Tibial artery (tissue), 4 donors: Measurements from ENCODE around the gene POLD1.
A peak's percentile ranks its signal among the peaks of the same experiment; 100 is the strongest.
"Not testable (repeated sequence)": the region's sequence is repeated elsewhere in the genome, so short reads cannot be mapped to it uniquely, and the experiment has no call there.

ENCODE experiments used
- DNase-seq, 2 donors: peaks; one replicate each; pipeline ENCODE4 v3.0.0-alpha.2; 2019
- H3K27ac ChIP-seq, 2 donors: fragments of 200-600 bp; sonication (generic) in 1 of 2; 1 replicate in 1 of 2; 2 replicates in 1 of 2; pipeline ENCODE4 v1.5.1; 2018 to 2019; ENCODE audit warnings: mild to moderate bottlenecking in 1 of 2
- H3K27me3 ChIP-seq, 2 donors: fragments of 200-600 bp; sonication (generic) in 1 of 2; one replicate each; pipeline versions ENCODE4 v1.5.1 to v1.6.0; 2016 to 2019
- H3K36me3 ChIP-seq, 3 donors: fragments of 200-600 bp; sonication (generic) in 2 of 3; one replicate each; pipeline ENCODE4 v1.5.1; 2016 to 2019; ENCODE audit warnings: mild to moderate bottlenecking in 2 of 3
- H3K4me1 ChIP-seq, 4 donors: fragments of 200-600 bp; sonication (generic) in 2 of 4; 1 replicate in 3 of 4; 2 replicates in 1 of 4; pipeline ENCODE4 v1.5.1; 2016 to 2019
- H3K4me3 ChIP-seq, 2 donors: fragments of 200-600 bp; sonication (generic) in 1 of 2; 1 replicate in 1 of 2; 2 replicates in 1 of 2; pipeline ENCODE4 v1.5.1; 2018 to 2019; ENCODE audit warnings: mild to moderate bottlenecking in 2 of 2
- H3K9me3 ChIP-seq, 3 donors: fragments of 200-600 bp; sonication (generic) in 1 of 3; one replicate each; pipeline ENCODE4 v1.5.1; 2016 to 2019
- CTCF ChIP-seq, 2 experiments: fragments of 200-600 bp in 1 of 2; fragments of 450-650 bp in 1 of 2; IDR thresholded peaks; one replicate each; pipeline ENCODE4 v1.5.1; 2017 to 2019; ENCODE audit warnings: antibody characterized with exemption in 2 of 2, mild to moderate bottlenecking in 1 of 2, moderate library complexity in 1 of 2
- intact Hi-C: fragments of 100-400 bp; cut with DNase I; formaldehyde crosslinking; loops from one replicate; pipeline ENCODE4 v1.15.0; 2023; ENCODE audit warnings: low total_unique reads

Gene POLD1

DNA sequence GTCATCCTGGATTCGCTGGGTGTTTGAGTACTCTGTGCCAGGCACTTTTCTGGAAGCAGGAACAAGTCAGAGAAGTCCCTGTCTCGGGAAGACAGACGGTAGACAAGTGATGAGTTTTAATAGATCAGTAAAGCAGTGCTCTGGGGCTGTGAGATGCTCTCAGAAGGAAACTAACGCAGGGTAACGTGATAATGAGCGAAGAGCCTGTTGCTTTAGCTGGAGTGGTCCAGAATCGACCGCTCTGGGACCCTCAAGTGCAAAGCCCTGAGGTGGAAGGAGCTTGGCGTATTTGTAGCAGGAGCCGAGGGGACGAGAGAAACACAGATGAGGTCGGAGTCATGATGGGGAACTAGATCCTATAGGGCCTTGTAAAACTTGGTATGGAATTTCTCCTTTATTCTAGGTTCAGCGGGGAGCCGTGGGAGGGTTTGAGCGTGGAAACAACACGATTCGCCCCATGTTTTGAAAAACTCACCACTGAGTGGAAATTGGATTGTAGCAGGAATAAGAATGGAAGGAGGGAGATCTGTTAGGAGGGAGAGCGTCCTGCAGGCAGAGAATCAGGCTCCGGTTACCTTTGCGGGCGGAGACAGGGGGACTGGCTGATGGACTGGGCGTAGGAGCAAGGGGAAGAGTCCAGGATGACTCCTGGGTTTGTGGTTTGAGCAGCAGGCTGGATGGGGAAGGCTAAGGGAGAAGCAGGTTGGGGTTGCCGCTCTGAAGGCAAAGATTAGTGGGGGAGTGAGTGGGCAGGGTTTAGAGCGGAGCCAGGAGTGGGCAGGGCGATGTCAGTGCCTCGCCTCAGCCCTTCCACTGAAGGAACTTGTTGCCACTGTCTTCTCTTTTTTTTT lies 763 bp downstream of the POLD1 start:
- intact Hi-C loops = no loop called here
- H3K36me3 ChIP-seq = peaks cover 26 to 30% (median 28%) of the 10 kb centered on the region in 3 donors
- H3K4me3 ChIP-seq = peak overlapping the region; percentile 63 to 92
- H3K9me3 ChIP-seq = no peaks in the 10 kb centered on the region
- peaks cover 0 to 21% (median 19%) of the 10 kb centered on the region in 4 donors for H3K4me1 ChIP-seq
- TF ChIP-seq CTCF (IDR thresholded peaks at IDR 0.05) = no peak
- H3K27ac ChIP-seq = peak overlapping the region; percentile 87 to 88
- DNase-seq = no peak
- H3K27me3 ChIP-seq = no peaks in the 10 kb centered on the region

DNA sequence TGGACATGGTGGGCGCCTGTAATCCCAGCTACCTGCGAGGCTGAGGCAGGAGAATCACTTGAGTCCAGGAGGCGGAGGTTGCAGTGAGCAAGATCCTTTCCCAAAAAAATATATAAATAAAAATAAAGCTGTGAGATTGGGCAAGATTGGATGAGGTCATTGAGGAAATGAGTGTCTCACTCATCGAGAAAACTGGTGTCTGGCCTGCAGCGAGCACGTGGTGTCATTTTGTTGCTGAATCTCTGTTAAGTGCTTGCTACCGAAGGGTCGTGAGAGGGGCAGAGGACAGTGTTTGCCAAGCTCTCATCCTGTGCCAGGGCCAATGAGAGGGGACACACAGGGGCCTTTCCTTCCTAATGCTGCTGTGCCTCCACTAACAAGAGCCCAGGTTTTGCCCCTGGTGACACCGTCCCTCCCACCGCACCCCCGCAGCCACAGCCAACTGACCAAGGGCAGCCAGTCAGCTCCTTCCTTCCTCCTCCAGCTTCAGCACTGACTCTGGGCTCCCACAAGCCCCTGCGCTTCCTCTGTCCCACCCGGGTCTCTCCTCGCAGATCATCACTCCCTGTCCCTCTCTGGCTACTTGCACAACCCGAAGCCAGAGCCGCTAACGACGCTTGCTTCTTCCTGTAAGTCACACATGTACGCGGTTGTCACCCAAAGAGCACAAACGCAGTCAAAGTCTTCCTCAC lies 3.2 kb downstream of the POLD1 start:
- no peak for DNase-seq
- intact Hi-C loops = no loop called here
- Histone ChIP-seq H3K27me3 (no peaks in the 10 kb centered on the region), H3K4me3 (no peak overlapping the region), H3K4me1 (peaks cover 0 to 21% (median 18%) of the 10 kb centered on the region in 4 donors), H3K36me3 (peaks cover 3 to 6% (median 4%) of the 10 kb centered on the region in 3 donors), H3K9me3 (no peaks in the 10 kb centered on the region), H3K27ac (no peak overlapping the region)
- no peak for TF ChIP-seq CTCF (IDR thresholded peaks at IDR 0.05)

DNA sequence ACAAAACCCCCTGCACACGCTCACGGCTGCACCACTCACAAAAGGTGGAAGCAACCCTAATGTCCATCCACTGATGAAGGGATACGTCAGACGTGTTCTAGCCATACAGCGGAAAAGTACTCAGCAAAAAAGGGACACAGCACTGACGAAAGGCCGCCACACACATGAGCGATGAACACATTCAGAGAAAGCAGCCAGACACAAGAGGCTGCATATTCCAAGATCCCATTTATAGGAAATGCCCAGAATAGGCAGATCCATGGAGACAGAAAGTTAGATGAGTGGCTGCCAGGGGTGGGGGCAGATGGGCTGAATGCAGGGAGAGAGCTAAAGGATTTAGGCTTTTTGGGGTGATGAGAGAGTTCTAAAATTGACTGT lies 3.7 kb downstream of the POLD1 start:
- no peak for TF ChIP-seq CTCF (IDR thresholded peaks at IDR 0.05)
- no peaks in the 10 kb centered on the region for H3K27me3 ChIP-seq
- no peak overlapping the region for H3K27ac ChIP-seq
- H3K4me3 ChIP-seq = no peak overlapping the region
- no peaks in the 10 kb centered on the region for H3K9me3 ChIP-seq
- peaks cover 0 to 21% (median 18%) of the 10 kb centered on the region in 4 donors for H3K4me1 ChIP-seq
- peaks cover 0 to under 1% (median 0%) of the 10 kb centered on the region in 3 donors for H3K36me3 ChIP-seq
- intact Hi-C loops = no loop called here
- no peak for DNase-seq

GRCh38 chr19:50390295-50390694 lies 6.1 kb downstream of the POLD1 start:
- H3K27ac ChIP-seq, H3K9me3 ChIP-seq, DNase-seq, H3K4me1 ChIP-seq, intact Hi-C loops, H3K27me3 ChIP-seq, H3K4me3 ChIP-seq, H3K36me3 ChIP-seq: not testable (repeated sequence)

- DNase-seq, H3K27me3 ChIP-seq, intact Hi-C loops, H3K36me3 ChIP-seq, H3K9me3 ChIP-seq, H3K4me1 ChIP-seq, H3K4me3 ChIP-seq, H3K27ac ChIP-seq: not testable (repeated sequence)
Observed at GRCh38 chr19:50390952-50391351, 6.8 kb downstream of the POLD1 start.

- TF ChIP-seq CTCF (IDR thresholded peaks at IDR 0.05) = no peak
- no peaks in the 10 kb centered on the region for H3K27me3 ChIP-seq
- H3K9me3 ChIP-seq = no peaks in the 10 kb centered on the region
- H3K4me3 ChIP-seq = no peak overlapping the region
- H3K4me1 ChIP-seq = no peaks in the 10 kb centered on the region
- no peak overlapping the region for H3K27ac ChIP-seq
- intact Hi-C loops = no loop called here
- no peak for DNase-seq
- H3K36me3 ChIP-seq = no peaks in the 10 kb centered on the region
Observed at GRCh38 chr19:50392759-50393158, 8.6 kb downstream of the POLD1 start.
